ENCODE results near the gene TNIP3. TPM values are rescaled to one million over a fixed set of nuclear protein-coding genes. Genes with fewer than 3 reads are reported as not detected.

The TNIP3 gene
- polyA plus RNA-seq, 1 experiment, result 0.20 TPM

GRCh38 chr4:121185960-121186359, 21.8 kb upstream of the TNIP3 start:
- Histone ChIP-seq H3K27me3 (ENCODE audit: control insufficient read depth, insufficient read depth, low read length) (no peaks in the 10 kb centered on the region), H3K4me3 (ENCODE audit: low read depth, low read length) (no peak overlapping the region), H3K36me3 (ENCODE audit: control insufficient read depth, insufficient read depth, low read length) (no peaks in the 10 kb centered on the region)
- ChIA-PET CTCF (interaction anchor here (1.1 kb wide), 1 partner anchor 63 kb away, joined by 3 read pairs; no protein-coding TSS in a partner anchor), POLR2A (no interaction called here)
- no peak for TF ChIP-seq CTCF (IDR thresholded peaks at IDR 0.05; ENCODE audit: insufficient read depth, low read depth, low read length)
- DNase-seq (ENCODE audit: low read depth), result no peak

- Histone ChIP-seq H3K36me3 (ENCODE audit: control insufficient read depth, insufficient read depth, low read length) (no peaks in the 10 kb centered on the region), H3K27me3 (ENCODE audit: control insufficient read depth, insufficient read depth, low read length) (no peaks in the 10 kb centered on the region), H3K4me3 (ENCODE audit: low read depth, low read length) (no peak overlapping the region)
- CTCF ChIA-PET, result interaction anchor here (1.1 to 3.1 kb wide), 2 partner anchors 9 to 124 kb away, joined by 7 to 31 read pairs; no protein-coding TSS in a partner anchor
- no peak for TF ChIP-seq CTCF (IDR thresholded peaks at IDR 0.05; ENCODE audit: insufficient read depth, low read depth, low read length)
- DNase-seq (ENCODE audit: low read depth), result no peak
- POLR2A ChIA-PET, result no interaction called here
Observed at GRCh38 chr4:121183989-121184388, 19.9 kb upstream of the TNIP3 start.

GRCh38 chr4:121183361-121183760, 19.2 kb upstream of the TNIP3 start:
- Histone ChIP-seq H3K36me3 (ENCODE audit: control insufficient read depth, insufficient read depth, low read length) (no peaks in the 10 kb centered on the region), H3K27me3 (ENCODE audit: control insufficient read depth, insufficient read depth, low read length) (no peaks in the 10 kb centered on the region), H3K4me3 (ENCODE audit: low read depth, low read length) (no peak overlapping the region)
- TF ChIP-seq CTCF (IDR thresholded peaks at IDR 0.05; ENCODE audit: insufficient read depth, low read depth, low read length), result no peak
- no peak for DNase-seq (ENCODE audit: low read depth)
- CTCF ChIA-PET, result interaction anchor here (0.8 to 3.1 kb wide), 3 partner anchors 9 to 68 kb away, joined by 3 to 31 read pairs (median 4); no protein-coding TSS in a partner anchor
- POLR2A ChIA-PET, result no interaction called here

GRCh38 chr4:121182296-121182695, 18.2 kb upstream of the TNIP3 start:
- no peaks in the 10 kb centered on the region for H3K27me3 ChIP-seq (ENCODE audit: control insufficient read depth, insufficient read depth, low read length)
- CTCF ChIA-PET, result interaction anchor here (1.4 to 3.1 kb wide), 2 partner anchors 10 to 13 kb away, joined by 4 to 31 read pairs; no protein-coding TSS in a partner anchor
- POLR2A ChIA-PET, result no interaction called here
- H3K36me3 ChIP-seq (ENCODE audit: control insufficient read depth, insufficient read depth, low read length), result no peaks in the 10 kb centered on the region
- DNase-seq (ENCODE audit: low read depth), result no peak
- TF ChIP-seq CTCF (IDR thresholded peaks at IDR 0.05; ENCODE audit: insufficient read depth, low read depth, low read length), result no peak
- H3K4me3 ChIP-seq (ENCODE audit: low read depth, low read length), result no peak overlapping the region

GRCh38 chr4:121181493-121181892, 17.4 kb upstream of the TNIP3 start:
- H3K36me3 ChIP-seq (ENCODE audit: control insufficient read depth, insufficient read depth, low read length), result no peaks in the 10 kb centered on the region
- ChIA-PET CTCF (no interaction called here), POLR2A (no interaction called here)
- H3K4me3 ChIP-seq (ENCODE audit: low read depth, low read length), result no peak overlapping the region
- no peaks in the 10 kb centered on the region for H3K27me3 ChIP-seq (ENCODE audit: control insufficient read depth, insufficient read depth, low read length)
- no peak for DNase-seq (ENCODE audit: low read depth)
- TF ChIP-seq CTCF (IDR thresholded peaks at IDR 0.05; ENCODE audit: insufficient read depth, low read depth, low read length), result no peak

Data from BJ (cell line).